ENCODE results near the gene RRBP1. TPM values are rescaled to one million over a fixed set of nuclear protein-coding genes. Genes with fewer than 3 reads are reported as not detected.

RRBP1 gene
- total and polyA plus RNA-seq, 4 donors: 75.4 to 202 (median 130) TPM

DNA sequence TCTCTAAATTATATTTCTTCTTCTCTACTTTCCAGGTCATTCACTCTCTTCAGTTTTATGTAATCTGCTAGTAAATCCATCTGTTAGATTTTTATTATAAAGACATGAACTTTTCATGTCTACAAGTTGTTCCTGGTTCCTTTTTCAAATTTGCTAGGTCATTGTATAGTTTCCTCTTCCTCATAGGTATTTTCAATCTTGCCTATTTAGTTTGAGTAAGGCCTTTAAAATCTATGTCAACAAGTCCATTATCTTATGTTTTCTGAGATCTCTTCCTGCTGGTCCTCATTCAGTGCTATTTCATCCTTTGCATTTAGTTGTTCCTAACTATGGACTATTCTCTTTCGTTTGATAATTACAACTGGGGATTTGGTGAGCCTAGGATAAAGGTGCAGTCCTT, 11.0 kb downstream of the RRBP1 start:
- TF ChIP-seq FOXA2 (IDR thresholded peaks at IDR 0.05): no peak
- no peak for TF ChIP-seq JUND (IDR thresholded peaks at IDR 0.05)
- no peak for TF ChIP-seq YY1 (IDR thresholded peaks at IDR 0.05)
- TF ChIP-seq HNF4G (IDR thresholded peaks at IDR 0.05): no peak
- TF ChIP-seq SP1 (IDR thresholded peaks at IDR 0.05): no peak
- no peak for TF ChIP-seq MAX (IDR thresholded peaks at IDR 0.05)
- no peak for TF ChIP-seq RXRA (IDR thresholded peaks at IDR 0.05)
- TF ChIP-seq GABPA (IDR thresholded peaks at IDR 0.05 in 1 of 2, conservative IDR thresholded peaks at IDR 0.05 in 1 of 2): no peak
- no peak for TF ChIP-seq RAD21 (IDR thresholded peaks at IDR 0.05)
- no peak for TF ChIP-seq REST (IDR thresholded peaks at IDR 0.05)
- no peak for TF ChIP-seq HNF4A (conservative IDR thresholded peaks at IDR 0.05)
- TF ChIP-seq CTCF (IDR thresholded peaks at IDR 0.05; ENCODE audit: low read depth, low read length, missing input control): no peak
- TF ChIP-seq, protein P1, sequence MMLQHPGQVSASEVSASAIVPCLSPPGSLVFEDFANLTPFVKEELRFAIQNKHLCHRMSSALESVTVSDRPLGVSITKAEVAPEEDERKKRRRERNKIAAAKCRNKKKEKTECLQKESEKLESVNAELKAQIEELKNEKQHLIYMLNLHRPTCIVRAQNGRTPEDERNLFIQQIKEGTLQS (IDR thresholded peaks at IDR 0.05): no peak
- no peak for DNase-seq (ENCODE audit: low spot score)
- H3K27ac ChIP-seq (ENCODE audit: low read depth in 1 of 2, low read length in 2 of 2): no peak overlapping the region
- H3K9ac ChIP-seq (ENCODE audit: low read depth in 1 of 2, low read length in 2 of 2): no peak overlapping the region
- H3K9me3 ChIP-seq (ENCODE audit: control insufficient read depth in 4 of 4, low read length in 3 of 4): no peaks in the 10 kb centered on the region
- H3K36me3 ChIP-seq (ENCODE audit: control insufficient read depth in 4 of 4, insufficient read depth in 3 of 4, low read depth in 1 of 4, low read length in 3 of 4): peaks cover 1 to 33% (median 21%) of the 10 kb centered on the region in 4 donors
- peaks cover 7 to 34% (median 22%) of the 10 kb centered on the region in 4 donors for H3K4me1 ChIP-seq (ENCODE audit: control insufficient read depth in 4 of 4, insufficient read depth in 4 of 4, low read length in 3 of 4)
- WGBS: 86% methylated on average over 1 of the region's 1 CpG
- no peaks in the 10 kb centered on the region for H3K27me3 ChIP-seq (ENCODE audit: control insufficient read depth in 4 of 4, insufficient read depth in 4 of 4, low read length in 3 of 4)
- H3K4me3 ChIP-seq (ENCODE audit: low read depth in 1 of 3, low read length in 3 of 3): no peak overlapping the region

- Histone ChIP-seq H3K27me3 (ENCODE audit: control insufficient read depth in 4 of 4, insufficient read depth in 4 of 4, low read length in 3 of 4) (no peaks in the 10 kb centered on the region), H3K4me1 (ENCODE audit: control insufficient read depth in 4 of 4, insufficient read depth in 4 of 4, low read length in 3 of 4) (peaks cover 7 to 28% (median 15%) of the 10 kb centered on the region in 4 donors), H3K4me3 (ENCODE audit: low read depth in 1 of 3, low read length in 3 of 3) (no peak overlapping the region), H3K36me3 (ENCODE audit: control insufficient read depth in 4 of 4, insufficient read depth in 3 of 4, low read depth in 1 of 4, low read length in 3 of 4) (peaks cover 0 to 32% (median 18%) of the 10 kb centered on the region in 4 donors), H3K9ac (ENCODE audit: low read depth in 1 of 2, low read length in 2 of 2) (no peak overlapping the region), H3K27ac (ENCODE audit: low read depth in 1 of 2, low read length in 2 of 2) (no peak overlapping the region), H3K9me3 (ENCODE audit: control insufficient read depth in 4 of 4, low read length in 3 of 4) (no peaks in the 10 kb centered on the region)
- DNase-seq (ENCODE audit: low spot score): no peak
- WGBS: 93% methylated on average over 12 of the region's 12 CpGs
- TF ChIP-seq JUND (IDR thresholded peaks at IDR 0.05) (no peak), NR2F2 (IDR thresholded peaks at IDR 0.05) (no peak), RAD21 (IDR thresholded peaks at IDR 0.05) (no peak), EGR1 (IDR thresholded peaks at IDR 0.05; ENCODE audit: low read depth in 2 of 2) (no peak), HNF4A (conservative IDR thresholded peaks at IDR 0.05) (no peak), FOXA1 (IDR thresholded peaks at IDR 0.05) (no peak), CTCF (IDR thresholded peaks at IDR 0.05; ENCODE audit: low read depth, low read length, missing input control) (no peak), RXRA (IDR thresholded peaks at IDR 0.05) (no peak), TAF1 (conservative IDR thresholded peaks at IDR 0.05) (no peak), HNF4G (IDR thresholded peaks at IDR 0.05) (no peak), SP1 (IDR thresholded peaks at IDR 0.05) (no peak), FOXA2 (IDR thresholded peaks at IDR 0.05) (no peak), MAX (IDR thresholded peaks at IDR 0.05) (no peak)
- TF ChIP-seq, protein P2, sequence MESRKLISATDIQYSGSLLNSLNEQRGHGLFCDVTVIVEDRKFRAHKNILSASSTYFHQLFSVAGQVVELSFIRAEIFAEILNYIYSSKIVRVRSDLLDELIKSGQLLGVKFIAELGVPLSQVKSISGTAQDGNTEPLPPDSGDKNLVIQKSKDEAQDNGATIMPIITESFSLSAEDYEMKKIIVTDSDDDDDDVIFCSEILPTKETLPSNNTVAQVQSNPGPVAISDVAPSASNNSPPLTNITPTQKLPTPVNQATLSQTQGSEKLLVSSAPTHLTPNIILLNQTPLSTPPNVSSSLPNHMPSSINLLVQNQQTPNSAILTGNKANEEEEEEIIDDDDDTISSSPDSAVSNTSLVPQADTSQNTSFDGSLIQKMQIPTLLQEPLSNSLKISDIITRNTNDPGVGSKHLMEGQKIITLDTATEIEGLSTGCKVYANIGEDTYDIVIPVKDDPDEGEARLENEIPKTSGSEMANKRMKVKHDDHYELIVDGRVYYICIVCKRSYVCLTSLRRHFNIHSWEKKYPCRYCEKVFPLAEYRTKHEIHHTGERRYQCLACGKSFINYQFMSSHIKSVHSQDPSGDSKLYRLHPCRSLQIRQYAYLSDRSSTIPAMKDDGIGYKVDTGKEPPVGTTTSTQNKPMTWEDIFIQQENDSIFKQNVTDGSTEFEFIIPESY (IDR thresholded peaks at IDR 0.05): no peak
- TF ChIP-seq, protein P1 (IDR thresholded peaks at IDR 0.05): no peak
These were observed 12.6 kb downstream of the RRBP1 start for GRCh38 chr20:17669306-17669931.
